OCI-LY1 (cell line): ENCODE results near the gene USO1.

Experiments
- H2AFZ ChIP-seq: fragments of 200-600 bp; sonication (generic), shearing (Covaris generic); 2 replicates; pipeline ENCODE4 v1.6.0; 2014; ENCODE audit warnings: antibody characterized with exemption, mild to moderate bottlenecking, low read length
- H3F3A ChIP-seq: fragments of 200-600 bp; sonication (generic), shearing (Covaris generic); 2 replicates; pipeline ENCODE4 v1.6.0; 2014; ENCODE audit warnings: mild to moderate bottlenecking, antibody characterized with exemption, low read length, moderate library complexity; ENCODE audit not compliant: insufficient read depth
- H3K27ac ChIP-seq: fragments of 200-600 bp; sonication (generic); 2 replicates; pipeline ENCODE4 v1.5.1; 2014; ENCODE audit warnings: low read length, mixed run types, mild to moderate bottlenecking, low read depth; ENCODE audit not compliant: poor library complexity, severe bottlenecking
- H3K27me3 ChIP-seq: fragments of 200-600 bp; sonication (generic); 2 replicates; pipeline ENCODE4 v1.6.0; 2014; ENCODE audit warnings: antibody characterized with exemption, mild to moderate bottlenecking, low read length, moderate library complexity; ENCODE audit not compliant: insufficient read depth
- H3K36me3 ChIP-seq: fragments of 200-600 bp; sonication (generic); 2 replicates; pipeline ENCODE4 v1.6.1; 2014; ENCODE audit warnings: mild to moderate bottlenecking, antibody characterized with exemption, low read length, moderate library complexity, mixed read lengths; ENCODE audit not compliant: insufficient read depth
- H3K4me1 ChIP-seq: fragments of 200-600 bp; sonication (generic); 2 replicates; pipeline ENCODE4 v1.5.1; 2014; ENCODE audit warnings: mild to moderate bottlenecking, low read length, moderate library complexity; ENCODE audit not compliant: insufficient read depth, severe bottlenecking
- H3K4me2 ChIP-seq: fragments of 200-600 bp; sonication (generic), shearing (Covaris generic); 2 replicates; pipeline ENCODE4 v1.6.1; 2014; ENCODE audit warnings: low read length
- H3K4me3 ChIP-seq: fragments of 200-600 bp; sonication (generic); 2 replicates; pipeline ENCODE4 v1.5.1; 2014; ENCODE audit warnings: low read length, low read depth, mild to moderate bottlenecking, mixed read lengths; ENCODE audit not compliant: poor library complexity, severe bottlenecking
- H3K79me2 ChIP-seq: fragments of 200-600 bp; shearing (Covaris generic); 2 replicates; pipeline ENCODE4 v1.6.1; 2016; ENCODE audit warnings: mixed run types, low read length, mixed read lengths; ENCODE audit not compliant: insufficient read depth
- H3K9ac ChIP-seq: fragments of 200-600 bp; sonication (generic), shearing (Covaris generic); 2 replicates; pipeline ENCODE4 v1.6.1; 2014; ENCODE audit warnings: mild to moderate bottlenecking, low read length, mixed read lengths
- H3K9me2 ChIP-seq: fragments of 200-600 bp; sonication (generic), shearing (Covaris generic); 2 replicates; pipeline ENCODE4 v1.6.1; 2014; ENCODE audit warnings: low read depth, mild to moderate bottlenecking, low read length, mixed read lengths
- H3K9me3 ChIP-seq: fragments of 200-600 bp; shearing (Covaris generic); 2 replicates; pipeline ENCODE4 v1.6.1; 2014; ENCODE audit warnings: low read length, mixed read lengths
- H4K20me1 ChIP-seq: fragments of 200-600 bp; sonication (generic), shearing (Covaris generic); 2 replicates; pipeline ENCODE4 v1.6.0; 2016; ENCODE audit warnings: mild to moderate bottlenecking, low read length; ENCODE audit not compliant: insufficient read depth
- EZH2 ChIP-seq: fragments of 200-600 bp; sonication (generic), shearing (Covaris generic); IDR thresholded peaks from 2 replicates; pipeline ENCODE4 v1.8.0; 2017; ENCODE audit warnings: borderline replicate concordance, mixed run types, mild to moderate bottlenecking, antibody characterized with exemption, low read length, moderate library complexity, mixed read lengths
- TF ChIP-seq, protein P1 (sequence below): fragments of 200-600 bp; sonication (generic), shearing (Covaris generic); IDR thresholded peaks from 2 replicates; pipeline ENCODE4 v1.5.1; 2017; ENCODE audit warnings: mild to moderate bottlenecking, antibody characterized with exemption, low read length, moderate library complexity, mixed read lengths

The USO1 gene

DNA sequence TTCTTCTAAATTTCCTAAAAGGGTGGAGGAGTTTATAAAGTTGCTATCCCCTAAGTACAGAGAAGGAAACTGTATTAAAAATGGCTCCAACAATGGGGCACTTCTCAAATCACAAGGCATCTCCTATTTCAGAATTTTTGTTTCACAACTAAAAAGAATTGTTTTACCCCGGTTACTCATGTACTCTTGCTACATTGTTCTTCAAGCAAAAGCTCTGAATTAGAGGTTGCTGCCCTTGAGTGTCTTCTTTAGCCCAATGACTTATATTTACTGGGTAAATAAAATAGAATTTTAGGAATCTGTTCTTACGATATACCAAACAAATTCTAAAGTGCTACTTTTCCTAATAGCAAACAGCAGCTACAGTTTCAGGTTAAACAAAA lies 110.4 kb downstream of the USO1 start:
- no peaks in the 10 kb centered on the region for H3K9me3 ChIP-seq
- H4K20me1 ChIP-seq, result no peaks in the 10 kb centered on the region
- H3K27ac ChIP-seq, result no peak overlapping the region
- no peak for TF ChIP-seq EZH2
- TF ChIP-seq, protein P1, sequence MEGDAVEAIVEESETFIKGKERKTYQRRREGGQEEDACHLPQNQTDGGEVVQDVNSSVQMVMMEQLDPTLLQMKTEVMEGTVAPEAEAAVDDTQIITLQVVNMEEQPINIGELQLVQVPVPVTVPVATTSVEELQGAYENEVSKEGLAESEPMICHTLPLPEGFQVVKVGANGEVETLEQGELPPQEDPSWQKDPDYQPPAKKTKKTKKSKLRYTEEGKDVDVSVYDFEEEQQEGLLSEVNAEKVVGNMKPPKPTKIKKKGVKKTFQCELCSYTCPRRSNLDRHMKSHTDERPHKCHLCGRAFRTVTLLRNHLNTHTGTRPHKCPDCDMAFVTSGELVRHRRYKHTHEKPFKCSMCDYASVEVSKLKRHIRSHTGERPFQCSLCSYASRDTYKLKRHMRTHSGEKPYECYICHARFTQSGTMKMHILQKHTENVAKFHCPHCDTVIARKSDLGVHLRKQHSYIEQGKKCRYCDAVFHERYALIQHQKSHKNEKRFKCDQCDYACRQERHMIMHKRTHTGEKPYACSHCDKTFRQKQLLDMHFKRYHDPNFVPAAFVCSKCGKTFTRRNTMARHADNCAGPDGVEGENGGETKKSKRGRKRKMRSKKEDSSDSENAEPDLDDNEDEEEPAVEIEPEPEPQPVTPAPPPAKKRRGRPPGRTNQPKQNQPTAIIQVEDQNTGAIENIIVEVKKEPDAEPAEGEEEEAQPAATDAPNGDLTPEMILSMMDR, result no peak
- no peaks in the 10 kb centered on the region for H3K4me1 ChIP-seq
- no peaks in the 10 kb centered on the region for H3K79me2 ChIP-seq
- H3K4me2 ChIP-seq, result no peak overlapping the region
- H3K9ac ChIP-seq, result no peak overlapping the region
- no peak overlapping the region for H3K4me3 ChIP-seq
- H3F3A ChIP-seq, result no peaks in the 10 kb centered on the region
- H3K36me3 ChIP-seq, result no peaks in the 10 kb centered on the region
- no peaks in the 10 kb centered on the region for H3K9me2 ChIP-seq
- H2AFZ ChIP-seq, result no peak overlapping the region
- no peaks in the 10 kb centered on the region for H3K27me3 ChIP-seq

DNA sequence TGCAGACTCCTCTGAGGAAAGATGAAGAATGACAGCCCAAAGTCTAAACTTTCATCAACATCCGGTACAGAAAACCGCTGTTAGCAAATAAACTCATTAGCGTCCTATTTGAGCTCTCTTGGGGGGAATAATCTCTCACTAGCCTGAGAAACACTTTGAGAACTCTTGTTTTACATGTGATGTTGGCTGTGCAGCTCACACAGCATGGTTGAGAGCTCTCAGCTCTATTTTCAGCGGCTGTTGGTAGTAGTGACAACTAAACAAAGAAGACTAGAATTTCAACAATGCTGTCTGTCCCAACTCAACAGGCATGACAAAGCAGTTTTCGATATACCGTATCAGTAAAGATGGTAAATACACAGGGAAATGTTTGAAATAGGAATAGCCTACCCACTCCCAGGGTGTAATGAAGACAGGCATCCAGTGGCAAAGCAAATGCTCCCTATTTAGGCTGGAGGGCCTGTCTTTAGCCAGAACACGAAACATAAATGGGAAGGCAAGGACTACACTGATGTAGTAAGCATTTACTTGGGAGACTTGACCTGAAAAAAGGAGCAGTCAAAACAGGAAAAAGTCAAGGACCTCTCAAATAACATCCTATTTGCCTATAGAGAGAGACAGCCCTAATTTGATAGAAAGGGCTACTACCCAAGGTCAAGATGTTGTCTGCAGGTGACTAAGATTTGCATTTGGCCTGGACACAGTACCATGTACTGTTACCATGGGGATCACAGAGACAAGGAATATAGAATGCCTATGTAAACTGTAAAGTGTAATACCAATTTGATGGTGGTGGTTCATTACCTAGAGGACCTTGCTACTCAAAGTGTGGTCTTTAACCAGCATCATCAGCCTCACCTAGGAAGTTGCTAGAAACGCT lies 117.5 kb downstream of the USO1 start:
- H3K36me3 ChIP-seq, result no peaks in the 10 kb centered on the region
- TF ChIP-seq EZH2, result no peak
- TF ChIP-seq, protein P1, result no peak
- H3K4me1 ChIP-seq, result peaks cover 23% of the 10 kb centered on the region
- no peaks in the 10 kb centered on the region for H3F3A ChIP-seq
- H3K27ac ChIP-seq, result peak overlapping the region; percentile 66
- H3K9ac ChIP-seq, result peak overlapping the region; percentile 0; the same call in 1 of the 2 replicates
- H3K79me2 ChIP-seq, result no peaks in the 10 kb centered on the region
- H4K20me1 ChIP-seq, result no peaks in the 10 kb centered on the region
- H3K27me3 ChIP-seq, result no peaks in the 10 kb centered on the region
- peak overlapping the region; percentile 95 for H2AFZ ChIP-seq
- peak overlapping the region; percentile 7 for H3K4me3 ChIP-seq
- no peaks in the 10 kb centered on the region for H3K9me2 ChIP-seq
- H3K9me3 ChIP-seq, result no peaks in the 10 kb centered on the region
- peak overlapping the region; percentile 35; the same call in 1 of the 2 replicates for H3K4me2 ChIP-seq

DNA sequence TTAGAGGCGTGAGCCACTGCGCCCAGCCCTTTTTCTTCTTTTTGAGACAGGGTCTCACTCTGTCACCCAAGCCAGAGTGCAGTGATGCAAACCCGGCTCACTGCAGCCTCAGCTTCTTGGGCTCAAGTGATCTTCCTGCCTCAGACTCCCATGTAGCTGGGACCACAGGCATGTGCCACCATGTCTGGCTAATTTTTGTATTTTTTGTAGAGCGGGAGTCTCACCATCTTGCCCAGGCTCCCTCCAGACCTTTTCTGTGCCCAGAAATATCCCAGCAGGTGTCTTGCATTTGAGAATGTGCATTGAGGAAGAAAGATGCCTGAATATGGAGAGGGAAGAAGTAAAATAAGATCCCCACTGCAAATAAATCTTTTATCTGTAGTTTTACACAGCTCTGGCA lies 119.2 kb downstream of the USO1 start:
- H3K4me3 ChIP-seq, result no peak overlapping the region
- no peaks in the 10 kb centered on the region for H3K36me3 ChIP-seq
- no peak overlapping the region for H3K4me2 ChIP-seq
- TF ChIP-seq, protein P1, result no peak
- no peak for TF ChIP-seq EZH2
- no peak overlapping the region for H2AFZ ChIP-seq
- H3K9me2 ChIP-seq, result no peaks in the 10 kb centered on the region
- no peaks in the 10 kb centered on the region for H3K9me3 ChIP-seq
- no peaks in the 10 kb centered on the region for H3K79me2 ChIP-seq
- H4K20me1 ChIP-seq, result no peaks in the 10 kb centered on the region
- peaks cover 23% of the 10 kb centered on the region for H3K4me1 ChIP-seq
- H3K9ac ChIP-seq, result no peak overlapping the region
- H3K27ac ChIP-seq, result no peak overlapping the region
- H3F3A ChIP-seq, result no peaks in the 10 kb centered on the region
- no peaks in the 10 kb centered on the region for H3K27me3 ChIP-seq
